GM06990 (cell line): ENCODE results near the gene EPHB4.

Source experiments
- DNase-seq: peaks from one replicate; pipeline ENCODE4 v3.0.0-alpha.2; 2011; ENCODE audit not compliant: insufficient read length; ENCODE audit errors: extremely low read depth
- H3K27me3 ChIP-seq: replicated peaks from 2 replicates; pipeline ENCODE4 v1.6.0; 2011; ENCODE audit warnings: low read length; ENCODE audit not compliant: control insufficient read depth, insufficient read depth
- H3K36me3 ChIP-seq: 2 replicates; pipeline ENCODE4 v1.5.1; 2011; ENCODE audit warnings: low read length; ENCODE audit not compliant: control insufficient read depth, insufficient read depth
- H3K4me3 ChIP-seq: replicated peaks from 2 replicates; pipeline ENCODE4 v1.5.1; 2011; ENCODE audit warnings: low read depth, mild to moderate bottlenecking, control low read depth, low read length
- TF ChIP-seq, protein P1 (sequence below): IDR thresholded peaks from 2 replicates; pipeline ENCODE4 v1.5.1; 2011; ENCODE audit warnings: low read length, control low read depth, mild to moderate bottlenecking, inconsistent platforms; ENCODE audit not compliant: insufficient read depth, poor library complexity, severe bottlenecking

EPHB4 gene

GRCh38 chr7:100867776-100868485, 40.6 kb upstream of the EPHB4 start:
- Histone ChIP-seq H3K27me3 (no peaks in the 10 kb centered on the region), H3K36me3 (peaks cover 6% of the 10 kb centered on the region), H3K4me3 (peak overlapping the region; percentile 82)
- TF ChIP-seq, protein P1, sequence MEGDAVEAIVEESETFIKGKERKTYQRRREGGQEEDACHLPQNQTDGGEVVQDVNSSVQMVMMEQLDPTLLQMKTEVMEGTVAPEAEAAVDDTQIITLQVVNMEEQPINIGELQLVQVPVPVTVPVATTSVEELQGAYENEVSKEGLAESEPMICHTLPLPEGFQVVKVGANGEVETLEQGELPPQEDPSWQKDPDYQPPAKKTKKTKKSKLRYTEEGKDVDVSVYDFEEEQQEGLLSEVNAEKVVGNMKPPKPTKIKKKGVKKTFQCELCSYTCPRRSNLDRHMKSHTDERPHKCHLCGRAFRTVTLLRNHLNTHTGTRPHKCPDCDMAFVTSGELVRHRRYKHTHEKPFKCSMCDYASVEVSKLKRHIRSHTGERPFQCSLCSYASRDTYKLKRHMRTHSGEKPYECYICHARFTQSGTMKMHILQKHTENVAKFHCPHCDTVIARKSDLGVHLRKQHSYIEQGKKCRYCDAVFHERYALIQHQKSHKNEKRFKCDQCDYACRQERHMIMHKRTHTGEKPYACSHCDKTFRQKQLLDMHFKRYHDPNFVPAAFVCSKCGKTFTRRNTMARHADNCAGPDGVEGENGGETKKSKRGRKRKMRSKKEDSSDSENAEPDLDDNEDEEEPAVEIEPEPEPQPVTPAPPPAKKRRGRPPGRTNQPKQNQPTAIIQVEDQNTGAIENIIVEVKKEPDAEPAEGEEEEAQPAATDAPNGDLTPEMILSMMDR = no peak
- peak; percentile 32 for DNase-seq

GRCh38 chr7:100867040-100867775, 39.9 kb upstream of the EPHB4 start, which contains the start of gene TRIP6:
TSS of gene TRIP6 (plus strand) at chr7:100867387. CDS start at chr7:100867498, 111 bp downstream.
- Histone ChIP-seq H3K27me3 (no peaks in the 10 kb centered on the region), H3K4me3 (peak within 1 kb of the TSS; percentile 82), H3K36me3 (peaks cover 4% of the 10 kb centered on the region)
- TF ChIP-seq, protein P1 = no peak
- DNase-seq = peak; percentile 63

- peaks cover 4% of the 10 kb centered on the region for H3K36me3 ChIP-seq
- H3K4me3 ChIP-seq = peak overlapping the region; percentile 82
- no peaks in the 10 kb centered on the region for H3K27me3 ChIP-seq
- DNase-seq = no peak
- TF ChIP-seq, protein P1 = no peak
These were observed 39.4 kb upstream of the EPHB4 start for GRCh38 chr7:100866729-100867039.

- DNase-seq = no peak
- H3K4me3 ChIP-seq = no peak overlapping the region
- no peaks in the 10 kb centered on the region for H3K27me3 ChIP-seq
- TF ChIP-seq, protein P1 = no peak
- H3K36me3 ChIP-seq = peaks cover 1% of the 10 kb centered on the region
These were observed 38.8 kb upstream of the EPHB4 start for GRCh38 chr7:100865938-100866728.

GRCh38 chr7:100865372-100865911, 38.1 kb upstream of the EPHB4 start:
- Histone ChIP-seq H3K4me3 (no peak overlapping the region), H3K36me3 (peaks cover 5% of the 10 kb centered on the region), H3K27me3 (no peaks in the 10 kb centered on the region)
- TF ChIP-seq, protein P1 = no peak
- DNase-seq = no peak
